HEK293 (cell line): ENCODE measurements around the gene RHOT1.

Experiments used
- IKZF3 ChIP-seq: fragments of 450-650 bp; IDR thresholded peaks from 2 replicates; pipeline ENCODE4 v1.5.0; 2018; ENCODE audit warnings: missing biosample characterization, mild to moderate bottlenecking, missing genetic modification characterization, moderate library complexity
- INSM2 ChIP-seq: fragments of 450-650 bp; formaldehyde crosslinking; IDR thresholded peaks from 2 replicates; pipeline ENCODE4 v1.5.1; 2016; ENCODE audit warnings: missing biosample characterization, missing genetic modification characterization
- MEIS1 ChIP-seq: sonication (generic); formaldehyde crosslinking; IDR thresholded peaks from 2 replicates; pipeline ENCODE4 v1.8.1; 2022; ENCODE audit warnings: missing genetic modification reagents, mild to moderate bottlenecking, borderline replicate concordance
- MZF1 ChIP-seq: fragments of 450-650 bp; formaldehyde crosslinking; IDR thresholded peaks from 2 replicates; pipeline ENCODE4 v1.5.1; 2017; ENCODE audit warnings: missing biosample characterization, missing genetic modification characterization, borderline replicate concordance
- PRDM4 ChIP-seq: fragments of 450-650 bp; formaldehyde crosslinking; IDR thresholded peaks from 2 replicates; pipeline ENCODE4 v1.5.1; 2017; ENCODE audit warnings: missing biosample characterization, missing genetic modification characterization
- RBAK ChIP-seq: fragments of 450-650 bp; formaldehyde crosslinking; IDR thresholded peaks from 2 replicates; pipeline ENCODE4 v1.5.1; 2016; ENCODE audit warnings: missing biosample characterization, missing genetic modification characterization
- WT1 ChIP-seq: fragments of 450-650 bp; formaldehyde crosslinking; IDR thresholded peaks from 2 replicates; pipeline ENCODE4 v1.5.1; 2016; ENCODE audit warnings: missing biosample characterization, missing genetic modification characterization
- ZIC2 ChIP-seq: fragments of 450-650 bp; formaldehyde crosslinking; IDR thresholded peaks from 2 replicates; pipeline ENCODE4 v1.5.1; 2016; ENCODE audit warnings: missing biosample characterization, missing genetic modification characterization
- ZNF2 ChIP-seq: fragments of 450-650 bp; formaldehyde crosslinking; IDR thresholded peaks from 2 replicates; pipeline ENCODE4 v1.5.1; 2016; ENCODE audit warnings: missing biosample characterization, missing genetic modification characterization
- ZNF341 ChIP-seq: fragments of 450-650 bp; formaldehyde crosslinking; IDR thresholded peaks from 2 replicates; pipeline ENCODE4; 2016; ENCODE audit warnings: low read depth, missing biosample characterization, missing genetic modification characterization
- ZNF449 ChIP-seq: fragments of 450-650 bp; formaldehyde crosslinking; IDR thresholded peaks from 2 replicates; pipeline ENCODE4 v1.5.1; 2017; ENCODE audit warnings: missing biosample characterization, mild to moderate bottlenecking, missing genetic modification characterization, moderate library complexity
- ZNF488 ChIP-seq: fragments of 450-650 bp; formaldehyde crosslinking; IDR thresholded peaks from 2 replicates; pipeline ENCODE4 v1.5.1; 2016; ENCODE audit warnings: missing biosample characterization, missing genetic modification characterization
- ZNF501 ChIP-seq: fragments of 450-650 bp; formaldehyde crosslinking; IDR thresholded peaks from 2 replicates; pipeline ENCODE4 v1.5.1; 2016; ENCODE audit warnings: missing biosample characterization, missing genetic modification characterization
- ZNF521 ChIP-seq: fragments of 450-650 bp; formaldehyde crosslinking; IDR thresholded peaks from 2 replicates; pipeline ENCODE4 v1.5.1; 2017; ENCODE audit warnings: missing biosample characterization, mild to moderate bottlenecking, missing genetic modification characterization
- ZNF600 ChIP-seq: fragments of 450-650 bp; formaldehyde crosslinking; IDR thresholded peaks from 2 replicates; pipeline ENCODE4 v1.5.1; 2016; ENCODE audit warnings: missing biosample characterization, missing genetic modification characterization
- ZNF623 ChIP-seq: fragments of 450-650 bp; formaldehyde crosslinking; IDR thresholded peaks from 2 replicates; pipeline ENCODE4 v1.5.1; 2016; ENCODE audit warnings: missing biosample characterization, missing genetic modification characterization
- ZNF629 ChIP-seq: fragments of 450-650 bp; formaldehyde crosslinking; IDR thresholded peaks from 2 replicates; pipeline ENCODE4 v1.5.1; 2017; ENCODE audit warnings: missing biosample characterization, missing genetic modification characterization
- ZNF660 ChIP-seq: fragments of 450-650 bp; IDR thresholded peaks from 2 replicates; pipeline ENCODE4 v1.5.1; 2018; ENCODE audit warnings: missing biosample characterization, mild to moderate bottlenecking, missing genetic modification characterization
- ZNF704 ChIP-seq: fragments of 450-650 bp; formaldehyde crosslinking; IDR thresholded peaks from 2 replicates; pipeline ENCODE4 v1.5.1; 2016; ENCODE audit warnings: missing biosample characterization, missing genetic modification characterization
- TF ChIP-seq, protein P1 (sequence below): fragments of 450-650 bp; formaldehyde crosslinking; conservative IDR thresholded peaks from 2 replicates; pipeline ENCODE4 v1.5.1; 2016; ENCODE audit warnings: low read depth, missing biosample characterization, missing genetic modification characterization
- TF ChIP-seq, protein P2 (sequence below): fragments of 450-650 bp; formaldehyde crosslinking; conservative IDR thresholded peaks from 2 replicates; pipeline ENCODE4 v1.5.1; 2016; ENCODE audit warnings: low read depth, missing biosample characterization, missing genetic modification characterization

RHOT1 gene

GRCh38 chr17:32142038-32142856, at the start of gene RHOT1 (continued):
- TF ChIP-seq, protein P1, sequence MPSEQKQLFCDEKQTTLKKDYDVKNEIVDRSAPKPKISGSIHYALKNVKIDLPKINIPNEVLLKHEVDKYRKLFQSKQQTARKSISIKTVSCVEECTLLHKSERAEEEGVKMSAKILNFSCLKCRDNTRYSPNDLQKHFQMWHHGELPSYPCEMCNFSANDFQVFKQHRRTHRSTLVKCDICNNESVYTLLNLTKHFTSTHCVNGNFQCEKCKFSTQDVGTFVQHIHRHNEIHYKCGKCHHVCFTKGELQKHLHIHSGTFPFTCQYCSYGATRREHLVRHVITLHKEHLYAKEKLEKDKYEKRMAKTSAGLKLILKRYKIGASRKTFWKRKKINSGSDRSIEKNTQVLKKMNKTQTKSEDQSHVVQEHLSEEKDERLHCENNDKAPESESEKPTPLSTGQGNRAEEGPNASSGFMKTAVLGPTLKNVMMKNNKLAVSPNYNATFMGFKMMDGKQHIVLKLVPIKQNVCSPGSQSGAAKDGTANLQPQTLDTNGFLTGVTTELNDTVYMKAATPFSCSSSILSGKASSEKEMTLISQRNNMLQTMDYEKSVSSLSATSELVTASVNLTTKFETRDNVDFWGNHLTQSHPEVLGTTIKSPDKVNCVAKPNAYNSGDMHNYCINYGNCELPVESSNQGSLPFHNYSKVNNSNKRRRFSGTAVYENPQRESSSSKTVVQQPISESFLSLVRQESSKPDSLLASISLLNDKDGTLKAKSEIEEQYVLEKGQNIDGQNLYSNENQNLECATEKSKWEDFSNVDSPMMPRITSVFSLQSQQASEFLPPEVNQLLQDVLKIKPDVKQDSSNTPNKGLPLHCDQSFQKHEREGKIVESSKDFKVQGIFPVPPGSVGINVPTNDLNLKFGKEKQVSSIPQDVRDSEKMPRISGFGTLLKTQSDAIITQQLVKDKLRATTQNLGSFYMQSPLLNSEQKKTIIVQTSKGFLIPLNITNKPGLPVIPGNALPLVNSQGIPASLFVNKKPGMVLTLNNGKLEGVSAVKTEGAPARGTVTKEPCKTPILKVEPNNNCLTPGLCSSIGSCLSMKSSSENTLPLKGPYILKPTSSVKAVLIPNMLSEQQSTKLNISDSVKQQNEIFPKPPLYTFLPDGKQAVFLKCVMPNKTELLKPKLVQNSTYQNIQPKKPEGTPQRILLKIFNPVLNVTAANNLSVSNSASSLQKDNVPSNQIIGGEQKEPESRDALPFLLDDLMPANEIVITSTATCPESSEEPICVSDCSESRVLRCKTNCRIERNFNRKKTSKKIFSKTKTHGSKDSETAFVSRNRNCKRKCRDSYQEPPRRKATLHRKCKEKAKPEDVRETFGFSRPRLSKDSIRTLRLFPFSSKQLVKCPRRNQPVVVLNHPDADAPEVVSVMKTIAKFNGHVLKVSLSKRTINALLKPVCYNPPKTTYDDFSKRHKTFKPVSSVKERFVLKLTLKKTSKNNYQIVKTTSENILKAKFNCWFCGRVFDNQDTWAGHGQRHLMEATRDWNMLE (tag by site-specific recombination), result 0 out of 2 replicates have a peak, but pooled peaks have one; percentile 21
- TF ChIP-seq ZNF2 (tag by site-specific recombination) (peak; percentile 26; the same call in 1 of the 2 replicates), ZNF341 (tag by site-specific recombination) (peak; percentile 74), INSM2 (0 out of 2 replicates have a peak, but pooled peaks have one; percentile 32), ZNF449 (tag by site-specific recombination) (peak; percentile 22; the same call in 1 of the 2 replicates), MZF1 (peak; percentile 80), ZNF488 (tag by site-specific recombination) (no peak), ZNF660 (0 out of 2 replicates have a peak, but pooled peaks have one; percentile 60), MEIS1 (no peak; the same call in 1 of the 2 replicates), PRDM4 (tag by site-specific recombination) (0 out of 2 replicates have a peak, but pooled peaks have one; percentile 38), ZNF623 (tag by site-specific recombination) (no peak), ZNF629 (peak; percentile 55; the same call in 1 of the 2 replicates), ZNF521 (tag by site-specific recombination) (no peak), ZNF501 (tag by site-specific recombination) (peak; percentile 54; the same call in 1 of the 2 replicates), ZNF600 (tag by site-specific recombination) (peak; percentile 96), ZNF704 (tag by site-specific recombination) (no peak), ZIC2 (peak; percentile 71), WT1 (tag by site-specific recombination) (no peak), RBAK (tag by site-specific recombination) (no peak), IKZF3 (tag by site-specific recombination) (peak; percentile 60; the same call in 1 of the 2 replicates)
- TF ChIP-seq, protein P2, sequence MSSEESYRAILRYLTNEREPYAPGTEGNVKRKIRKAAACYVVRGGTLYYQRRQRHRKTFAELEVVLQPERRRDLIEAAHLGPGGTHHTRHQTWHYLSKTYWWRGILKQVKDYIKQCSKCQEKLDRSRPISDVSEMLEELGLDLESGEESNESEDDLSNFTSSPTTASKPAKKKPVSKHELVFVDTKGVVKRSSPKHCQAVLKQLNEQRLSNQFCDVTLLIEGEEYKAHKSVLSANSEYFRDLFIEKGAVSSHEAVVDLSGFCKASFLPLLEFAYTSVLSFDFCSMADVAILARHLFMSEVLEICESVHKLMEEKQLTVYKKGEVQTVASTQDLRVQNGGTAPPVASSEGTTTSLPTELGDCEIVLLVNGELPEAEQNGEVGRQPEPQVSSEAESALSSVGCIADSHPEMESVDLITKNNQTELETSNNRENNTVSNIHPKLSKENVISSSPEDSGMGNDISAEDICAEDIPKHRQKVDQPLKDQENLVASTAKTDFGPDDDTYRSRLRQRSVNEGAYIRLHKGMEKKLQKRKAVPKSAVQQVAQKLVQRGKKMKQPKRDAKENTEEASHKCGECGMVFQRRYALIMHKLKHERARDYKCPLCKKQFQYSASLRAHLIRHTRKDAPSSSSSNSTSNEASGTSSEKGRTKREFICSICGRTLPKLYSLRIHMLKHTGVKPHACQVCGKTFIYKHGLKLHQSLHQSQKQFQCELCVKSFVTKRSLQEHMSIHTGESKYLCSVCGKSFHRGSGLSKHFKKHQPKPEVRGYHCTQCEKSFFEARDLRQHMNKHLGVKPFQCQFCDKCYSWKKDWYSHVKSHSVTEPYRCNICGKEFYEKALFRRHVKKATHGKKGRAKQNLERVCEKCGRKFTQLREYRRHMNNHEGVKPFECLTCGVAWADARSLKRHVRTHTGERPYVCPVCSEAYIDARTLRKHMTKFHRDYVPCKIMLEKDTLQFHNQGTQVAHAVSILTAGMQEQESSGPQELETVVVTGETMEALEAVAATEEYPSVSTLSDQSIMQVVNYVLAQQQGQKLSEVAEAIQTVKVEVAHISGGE, result 0 out of 2 replicates have a peak, but pooled peaks have one; percentile 10
